Measurements from ENCODE around the gene ZC3H4. TPM values are rescaled to one million over a fixed set of nuclear protein-coding genes. Genes with fewer than 3 reads are reported as not detected.
"Not testable (repeated sequence)": the region's sequence is repeated elsewhere in the genome, so short reads cannot be mapped to it uniquely, and the experiment has no call there.

ZC3H4 gene
- total RNA-seq, 1 donor from 2014 or later: 114 TPM

DNA sequence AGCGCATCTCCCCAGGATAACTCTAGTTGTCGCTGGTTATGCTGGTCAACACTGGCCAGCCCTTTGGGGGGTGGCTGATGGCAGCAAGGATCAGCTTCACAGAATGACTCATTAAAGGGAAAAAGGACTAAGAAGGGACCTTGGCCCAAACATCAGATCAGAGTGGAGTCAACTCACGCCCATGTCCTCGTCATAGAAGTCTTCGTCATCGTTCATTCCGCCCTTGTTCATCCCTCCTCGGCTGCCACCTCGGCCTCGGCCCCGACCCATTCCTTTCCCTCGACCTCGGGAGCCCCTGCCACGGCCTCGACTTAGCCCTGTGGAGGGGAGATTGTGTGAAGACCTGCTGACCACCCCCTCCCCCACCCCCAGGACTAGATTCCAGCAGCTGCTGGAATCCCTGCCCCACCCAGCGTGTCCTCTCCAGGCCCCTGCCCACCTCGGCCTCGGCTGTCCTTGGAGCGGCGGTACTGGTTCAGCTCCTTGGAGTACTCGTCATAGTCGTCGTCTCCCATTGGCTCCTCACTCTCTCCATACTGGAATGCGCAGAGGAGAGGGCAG is 28.6 kb downstream of the ZC3H4 start:
- no peaks in the 10 kb centered on the region for H3K9me3 Mint-ChIP-seq
- no peak overlapping the region for H3K4me3 Mint-ChIP-seq
- intact Hi-C loops (cut with micrococcal nuclease): no loop called here
- H3K4me1 Mint-ChIP-seq (ENCODE audit: low read depth): peaks cover 26% of the 10 kb centered on the region
- no peaks in the 10 kb centered on the region for H3K27me3 Mint-ChIP-seq (ENCODE audit: insufficient read depth)
- peaks cover 52% of the 10 kb centered on the region for H3K36me3 Mint-ChIP-seq (ENCODE audit: low read depth)
- peak overlapping the region; percentile 40 for H3K27ac Mint-ChIP-seq
- no peak for DNase-seq (ENCODE audit: low spot score)

DNA sequence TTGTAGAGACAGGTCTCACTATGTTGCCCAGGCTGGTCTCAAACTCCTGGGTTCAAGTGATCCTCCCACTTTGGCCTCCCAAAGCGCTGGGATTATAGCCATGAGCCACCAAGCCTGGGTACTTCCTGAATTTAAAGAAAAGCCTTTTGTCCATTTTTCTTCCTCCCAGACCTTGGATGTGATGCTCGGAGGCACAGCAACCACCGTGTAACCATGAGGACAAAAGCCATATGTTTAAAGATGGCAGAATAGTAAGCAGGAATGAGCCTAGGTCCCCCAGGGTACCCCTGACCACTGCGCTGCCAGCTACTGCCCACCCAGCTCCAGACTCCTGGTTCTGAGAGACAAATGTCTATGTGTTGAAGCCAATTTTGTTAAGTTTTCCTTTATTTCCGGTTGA is 31.1 kb downstream of the ZC3H4 start:
- Mint-ChIP-seq H3K4me1 (ENCODE audit: low read depth) (peaks cover 18% of the 10 kb centered on the region), H3K4me3 (no peak overlapping the region), H3K27me3 (ENCODE audit: insufficient read depth) (no peaks in the 10 kb centered on the region), H3K27ac (no peak overlapping the region), H3K9me3 (no peaks in the 10 kb centered on the region), H3K36me3 (ENCODE audit: low read depth) (peaks cover 45% of the 10 kb centered on the region)
- intact Hi-C loops (cut with micrococcal nuclease): no loop called here
- no peak for DNase-seq (ENCODE audit: low spot score)

DNA sequence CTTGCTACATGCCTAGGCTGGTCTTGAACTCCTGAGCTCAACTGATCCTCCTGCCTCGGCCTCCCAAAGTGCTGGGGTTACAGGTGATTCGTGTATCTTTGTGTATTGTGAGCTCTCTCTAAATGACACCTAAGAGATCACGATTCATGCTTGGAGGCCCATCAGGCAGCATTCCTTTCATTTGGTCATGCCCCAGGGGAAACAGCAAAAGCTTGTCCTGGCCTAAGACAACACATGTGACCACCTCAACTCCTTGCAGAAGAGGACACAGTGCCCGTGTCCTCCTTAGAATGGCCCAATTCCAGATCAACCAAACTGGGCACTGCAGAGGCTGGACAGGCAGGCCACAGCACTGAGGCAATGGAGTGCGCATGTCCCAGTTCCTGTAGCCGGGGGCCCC is 32.5 kb downstream of the ZC3H4 start:
- Mint-ChIP-seq H3K9me3 (no peaks in the 10 kb centered on the region), H3K4me3 (no peak overlapping the region), H3K4me1 (ENCODE audit: low read depth) (peaks cover 12% of the 10 kb centered on the region), H3K27ac (peak overlapping the region; percentile 29), H3K36me3 (ENCODE audit: low read depth) (peaks cover 41% of the 10 kb centered on the region), H3K27me3 (ENCODE audit: insufficient read depth) (no peaks in the 10 kb centered on the region)
- intact Hi-C loops (cut with micrococcal nuclease): no loop called here
- DNase-seq (ENCODE audit: low spot score): no peak

DNA sequence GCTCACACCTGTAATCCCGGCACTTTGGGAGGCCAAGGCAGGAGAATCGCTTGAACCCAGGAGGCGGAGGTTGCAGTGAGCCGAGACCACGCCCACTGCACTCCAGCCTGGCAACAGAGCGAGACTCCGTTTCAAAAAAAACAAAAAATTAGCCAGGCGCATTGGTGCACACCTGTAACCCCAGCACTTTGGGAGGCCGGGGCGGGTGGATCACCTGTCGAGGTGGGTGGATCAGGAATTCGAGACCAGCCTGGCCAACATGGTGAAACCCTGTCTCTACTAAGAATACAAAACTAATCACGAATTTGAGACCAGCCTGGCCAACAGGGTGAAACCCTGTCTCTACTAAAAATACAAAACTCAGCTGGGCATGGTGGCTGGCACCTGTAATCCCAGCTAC is 35.2 kb downstream of the ZC3H4 start:
- H3K9me3 Mint-ChIP-seq; H3K4me3 Mint-ChIP-seq; H3K27me3 Mint-ChIP-seq (ENCODE audit: insufficient read depth); H3K27ac Mint-ChIP-seq; DNase-seq (ENCODE audit: low spot score): not testable (repeated sequence)
- H3K4me1 Mint-ChIP-seq (ENCODE audit: low read depth): peaks cover 26% of the 10 kb centered on the region
- peaks cover 35% of the 10 kb centered on the region for H3K36me3 Mint-ChIP-seq (ENCODE audit: low read depth)
- intact Hi-C loops (cut with micrococcal nuclease): loop anchor here (2.0 kb wide), 1 partner anchor 16 kb away; no protein-coding TSS in a partner anchor

DNA sequence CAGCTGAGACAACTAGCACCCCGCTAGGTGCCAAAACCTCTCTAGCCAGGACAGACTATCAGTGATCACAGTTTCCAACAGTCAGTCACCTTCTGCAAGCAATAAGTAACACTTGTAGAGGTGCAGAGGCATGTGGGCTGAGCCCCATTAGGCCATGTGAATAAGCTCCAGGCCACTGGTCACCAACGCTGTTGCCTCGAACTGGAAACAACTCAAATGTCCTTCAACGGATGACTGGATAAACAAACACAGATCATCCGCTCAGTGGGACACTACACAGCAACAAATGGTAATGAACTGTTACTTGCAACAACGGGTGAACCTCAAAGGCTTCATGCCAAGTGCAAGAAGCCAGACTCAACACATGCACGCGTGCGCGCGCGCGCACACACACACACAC is 37.6 kb downstream of the ZC3H4 start:
- DNase-seq (ENCODE audit: low spot score): no peak
- no peaks in the 10 kb centered on the region for H3K9me3 Mint-ChIP-seq
- H3K36me3 Mint-ChIP-seq (ENCODE audit: low read depth): peaks cover 35% of the 10 kb centered on the region
- intact Hi-C loops (cut with micrococcal nuclease): no loop called here
- H3K27me3 Mint-ChIP-seq (ENCODE audit: insufficient read depth): no peaks in the 10 kb centered on the region
- peaks cover 20% of the 10 kb centered on the region for H3K4me1 Mint-ChIP-seq (ENCODE audit: low read depth)
- no peak overlapping the region for H3K4me3 Mint-ChIP-seq
- no peak overlapping the region for H3K27ac Mint-ChIP-seq

DNA sequence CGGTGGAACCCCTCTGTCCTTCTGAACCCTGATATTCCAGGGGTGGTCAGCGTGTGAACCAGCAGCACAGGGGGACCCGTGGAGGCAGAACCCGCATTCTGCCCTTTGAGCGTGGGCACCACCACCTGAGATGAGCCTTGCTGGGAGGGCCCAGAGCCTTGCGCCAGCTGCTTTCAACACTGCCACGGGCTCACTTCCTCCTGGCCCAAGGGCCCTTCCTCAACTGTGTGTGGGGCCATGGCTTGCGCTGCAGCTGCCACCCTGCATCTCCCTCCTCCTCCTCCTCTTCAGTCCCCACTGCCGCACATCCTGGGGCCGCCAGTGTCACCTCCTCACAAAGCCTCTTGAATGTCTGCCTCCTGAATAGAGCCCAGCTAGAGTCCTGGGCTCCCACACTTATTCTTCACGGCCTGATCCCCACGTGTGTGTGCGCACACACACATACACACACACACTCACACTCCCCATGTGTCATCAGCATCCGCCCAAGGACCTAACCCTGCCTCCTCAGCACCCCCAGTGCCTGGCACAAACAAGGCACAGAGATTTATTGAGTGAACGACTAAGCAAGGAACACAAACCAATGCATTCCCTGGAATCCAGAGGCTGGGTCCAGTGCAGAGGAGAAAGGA is 38.3 kb downstream of the ZC3H4 start:
- H3K9me3 Mint-ChIP-seq: no peaks in the 10 kb centered on the region

DNA sequence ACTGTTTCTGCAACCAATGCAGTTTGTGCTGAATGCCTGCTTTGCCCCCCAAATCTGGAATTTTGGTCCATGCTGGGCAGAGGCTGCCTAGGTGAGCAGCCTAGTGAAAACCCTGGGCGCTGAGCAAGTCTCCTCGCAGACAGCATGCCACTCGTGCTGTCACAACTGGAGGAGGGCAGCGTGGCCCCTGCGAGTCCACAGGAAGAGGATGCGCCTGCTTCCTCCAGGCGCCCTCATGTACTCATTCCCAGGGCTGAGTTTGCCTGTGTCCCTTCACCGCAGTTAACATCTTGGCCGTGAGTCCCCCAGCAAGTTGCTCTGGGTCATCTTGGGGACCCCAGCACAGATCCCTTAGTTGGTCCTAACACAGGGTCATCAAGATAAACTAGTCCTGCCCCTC is 39.0 kb downstream of the ZC3H4 start:
- H3K9me3 Mint-ChIP-seq: no peaks in the 10 kb centered on the region
- peaks cover 39% of the 10 kb centered on the region for H3K36me3 Mint-ChIP-seq (ENCODE audit: low read depth)
- DNase-seq (ENCODE audit: low spot score): no peak
- H3K27me3 Mint-ChIP-seq (ENCODE audit: insufficient read depth): no peaks in the 10 kb centered on the region
- H3K4me1 Mint-ChIP-seq (ENCODE audit: low read depth): peaks cover 14% of the 10 kb centered on the region
- intact Hi-C loops (cut with micrococcal nuclease): no loop called here
- H3K27ac Mint-ChIP-seq: no peak overlapping the region
- H3K4me3 Mint-ChIP-seq: no peak overlapping the region

More for the DNA sequence above, 38.3 kb downstream of the ZC3H4 start:
- intact Hi-C loops (cut with micrococcal nuclease): no loop called here
- DNase-seq (ENCODE audit: low spot score): no peak
- Mint-ChIP-seq H3K4me1 (ENCODE audit: low read depth) (peaks cover 16% of the 10 kb centered on the region), H3K36me3 (ENCODE audit: low read depth) (peaks cover 33% of the 10 kb centered on the region), H3K4me3 (no peak overlapping the region), H3K27me3 (ENCODE audit: insufficient read depth) (no peaks in the 10 kb centered on the region), H3K27ac (peak overlapping the region; percentile 5)

DNA sequence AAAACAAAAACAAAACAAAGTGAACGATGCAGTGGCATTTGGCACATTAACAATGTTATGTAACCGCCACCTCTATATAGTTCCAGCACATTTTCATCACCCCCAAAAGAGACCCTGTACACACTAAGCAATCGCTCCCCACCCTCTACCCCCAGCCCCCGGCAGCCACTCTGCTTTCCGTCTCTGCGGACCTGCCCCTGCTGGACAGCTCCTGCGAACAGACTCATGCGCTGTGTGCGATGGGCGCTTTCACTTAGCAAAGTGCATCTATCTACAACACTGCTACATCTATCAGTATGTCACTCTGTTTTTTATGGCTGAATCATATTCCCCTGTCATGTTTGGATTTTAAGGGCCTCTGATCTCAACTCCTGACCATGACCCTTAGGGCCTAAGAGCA is 40.0 kb downstream of the ZC3H4 start:
- intact Hi-C loops (cut with micrococcal nuclease): no loop called here
- Mint-ChIP-seq H3K27me3 (ENCODE audit: insufficient read depth) (no peaks in the 10 kb centered on the region), H3K27ac (no peak overlapping the region), H3K9me3 (no peaks in the 10 kb centered on the region), H3K4me1 (ENCODE audit: low read depth) (peaks cover 14% of the 10 kb centered on the region), H3K4me3 (no peak overlapping the region), H3K36me3 (ENCODE audit: low read depth) (peaks cover 36% of the 10 kb centered on the region)
- DNase-seq (ENCODE audit: low spot score): no peak

DNA sequence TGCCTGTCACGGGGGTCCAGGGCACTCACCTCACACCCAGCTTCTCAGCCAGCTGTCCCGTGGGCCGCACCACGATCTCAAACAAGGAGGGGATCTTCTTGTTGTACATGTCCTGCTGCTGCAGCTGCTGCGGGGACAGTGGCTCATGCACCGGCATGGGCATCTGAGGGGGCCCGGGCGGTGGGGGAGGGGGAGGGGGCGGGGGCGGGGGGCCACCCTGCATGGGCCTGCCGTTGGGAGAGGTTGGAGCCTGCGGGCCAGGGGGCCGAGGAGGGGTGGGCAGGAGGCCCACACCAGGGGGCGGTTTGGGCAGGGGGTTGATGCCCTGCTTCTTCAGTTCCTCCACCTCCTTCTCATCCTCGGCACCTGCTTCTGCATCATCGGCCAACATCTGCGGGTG is 41.3 kb downstream of the ZC3H4 start:
- H3K36me3 Mint-ChIP-seq (ENCODE audit: low read depth): peaks cover 36% of the 10 kb centered on the region
- DNase-seq (ENCODE audit: low spot score): no peak
- intact Hi-C loops (cut with micrococcal nuclease): no loop called here
- no peaks in the 10 kb centered on the region for H3K9me3 Mint-ChIP-seq
- H3K4me1 Mint-ChIP-seq (ENCODE audit: low read depth): peaks cover 14% of the 10 kb centered on the region
- no peak overlapping the region for H3K27ac Mint-ChIP-seq
- no peaks in the 10 kb centered on the region for H3K27me3 Mint-ChIP-seq (ENCODE audit: insufficient read depth)
- H3K4me3 Mint-ChIP-seq: no peak overlapping the region

DNA sequence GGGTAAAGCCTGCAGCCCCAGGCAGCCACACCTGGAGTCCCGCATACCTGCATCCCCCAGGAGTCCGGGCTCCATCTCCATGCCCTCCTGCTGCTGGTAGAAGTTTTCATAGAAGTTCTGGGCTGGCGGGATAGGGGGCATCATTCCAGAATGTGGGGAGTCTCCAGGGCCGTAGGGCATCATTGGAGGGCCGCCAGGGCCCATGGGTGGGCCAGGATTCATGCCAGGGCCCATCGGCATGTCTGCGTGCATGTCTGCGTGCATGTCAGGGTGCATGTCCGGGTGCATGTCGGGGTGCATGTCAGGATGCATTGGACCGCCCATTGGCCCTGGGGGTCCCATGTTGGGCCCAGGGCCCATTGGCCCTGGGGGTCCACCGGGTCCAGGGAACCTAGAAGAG is 41.8 kb downstream of the ZC3H4 start:
- H3K9me3 Mint-ChIP-seq: no peaks in the 10 kb centered on the region
- no peak overlapping the region for H3K4me3 Mint-ChIP-seq
- peaks cover 36% of the 10 kb centered on the region for H3K36me3 Mint-ChIP-seq (ENCODE audit: low read depth)
- peaks cover 14% of the 10 kb centered on the region for H3K4me1 Mint-ChIP-seq (ENCODE audit: low read depth)
- no peak overlapping the region for H3K27ac Mint-ChIP-seq
- H3K27me3 Mint-ChIP-seq (ENCODE audit: insufficient read depth): no peaks in the 10 kb centered on the region
- intact Hi-C loops (cut with micrococcal nuclease): no loop called here
- DNase-seq (ENCODE audit: low spot score): no peak

DNA sequence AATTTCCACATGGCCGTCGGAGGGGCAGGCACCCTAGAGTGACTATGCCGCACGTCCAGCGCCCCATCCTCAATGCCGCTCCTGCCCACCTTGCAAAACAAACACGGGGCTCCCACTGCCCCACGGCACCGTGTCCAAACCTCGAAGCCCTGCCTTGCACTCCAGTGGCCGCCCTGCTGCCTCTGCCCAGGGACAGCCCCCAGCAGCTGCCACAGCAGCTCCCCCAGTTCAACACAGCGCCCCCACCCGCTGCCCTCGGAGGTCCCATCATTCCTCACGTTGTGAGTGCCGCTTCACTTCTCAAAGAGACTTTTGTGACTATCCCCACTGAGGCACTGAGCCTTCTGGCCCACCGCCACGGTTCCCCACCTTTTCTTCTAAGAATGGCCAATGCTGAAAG is 42.8 kb downstream of the ZC3H4 start:
- no peaks in the 10 kb centered on the region for H3K27me3 Mint-ChIP-seq (ENCODE audit: insufficient read depth)
- H3K27ac Mint-ChIP-seq: no peak overlapping the region
- peaks cover 14% of the 10 kb centered on the region for H3K4me1 Mint-ChIP-seq (ENCODE audit: low read depth)
- H3K9me3 Mint-ChIP-seq: no peaks in the 10 kb centered on the region
- DNase-seq (ENCODE audit: low spot score): no peak
- H3K4me3 Mint-ChIP-seq: no peak overlapping the region
- peaks cover 33% of the 10 kb centered on the region for H3K36me3 Mint-ChIP-seq (ENCODE audit: low read depth)
- intact Hi-C loops (cut with micrococcal nuclease): no loop called here

DNA sequence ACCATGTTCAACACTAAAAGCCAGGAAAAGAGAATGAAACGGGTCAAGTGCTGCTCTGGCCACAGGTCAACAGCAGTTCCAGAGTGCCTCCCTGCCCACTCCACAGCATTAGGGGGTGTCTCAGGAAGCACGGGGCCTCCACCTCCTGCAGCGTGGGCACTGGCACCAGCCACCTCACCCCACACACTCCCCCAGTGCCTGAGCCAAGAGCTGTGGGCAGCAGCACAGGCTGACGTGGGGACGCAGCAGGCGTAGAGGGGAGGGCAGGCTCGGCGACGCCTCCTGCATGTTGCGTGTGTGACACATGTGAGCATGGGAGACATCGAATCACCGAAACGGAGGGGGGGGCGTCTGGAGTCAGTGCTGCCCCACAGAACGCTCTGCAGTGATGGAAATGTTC is 43.8 kb downstream of the ZC3H4 start:
- Mint-ChIP-seq H3K36me3 (ENCODE audit: low read depth) (peaks cover 32% of the 10 kb centered on the region), H3K4me1 (ENCODE audit: low read depth) (peaks cover 7% of the 10 kb centered on the region), H3K27me3 (ENCODE audit: insufficient read depth) (no peaks in the 10 kb centered on the region), H3K4me3 (no peak overlapping the region), H3K27ac (no peak overlapping the region), H3K9me3 (no peaks in the 10 kb centered on the region)
- no peak for DNase-seq (ENCODE audit: low spot score)
- intact Hi-C loops (cut with micrococcal nuclease): no loop called here

DNA sequence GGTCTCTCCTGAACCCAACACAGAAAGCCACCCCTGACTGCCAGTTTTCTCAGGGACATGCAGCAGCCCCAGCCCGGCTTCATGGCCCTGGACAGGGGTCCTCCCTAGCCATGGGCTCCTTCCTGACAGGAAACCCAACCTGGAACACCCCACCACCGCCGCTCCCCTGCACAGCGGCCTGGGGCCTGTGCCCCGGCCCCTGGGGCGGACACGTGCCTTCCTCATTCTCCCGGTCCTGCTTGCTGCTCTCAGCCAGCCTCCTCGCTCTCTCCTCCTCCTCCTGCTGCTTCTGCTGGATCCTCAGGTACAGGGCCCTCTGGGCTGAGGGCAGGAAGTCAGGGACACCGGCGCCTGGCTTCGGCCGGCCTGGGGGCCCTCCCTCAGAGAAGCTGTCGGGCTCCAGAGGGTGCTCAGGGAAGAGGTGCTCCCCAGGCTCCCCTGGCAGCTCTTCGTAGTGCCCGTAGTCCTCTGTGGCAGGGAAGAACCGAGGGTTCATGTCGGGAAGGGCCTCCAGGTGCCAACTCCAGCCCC is 44.6 kb downstream of the ZC3H4 start:
- no peak for DNase-seq (ENCODE audit: low spot score)
- H3K27me3 Mint-ChIP-seq (ENCODE audit: insufficient read depth): no peaks in the 10 kb centered on the region
- H3K4me1 Mint-ChIP-seq (ENCODE audit: low read depth): peaks cover 3% of the 10 kb centered on the region
- H3K4me3 Mint-ChIP-seq: no peak overlapping the region
- H3K27ac Mint-ChIP-seq: no peak overlapping the region
- H3K36me3 Mint-ChIP-seq (ENCODE audit: low read depth): peaks cover 32% of the 10 kb centered on the region
- H3K9me3 Mint-ChIP-seq: no peaks in the 10 kb centered on the region
- intact Hi-C loops (cut with micrococcal nuclease): no loop called here
